Measurements from ENCODE around the gene PTPRG.

- TF ChIP-seq EZH2 (IDR thresholded peaks at IDR 0.05; ENCODE audit: insufficient read depth, poor library complexity, severe bottlenecking) (no peak), EZH2phosphoT487 (IDR thresholded peaks at IDR 0.05; ENCODE audit: insufficient read depth, low read depth) (no peak)
These were observed 32.2 kb downstream of the PTPRG start for GRCh38 chr3:61593446-61594029.

Measured in GM23248 (cell line).